Activated CD8-positive, alpha-beta memory T cell treated with anti-CD3 and anti-CD28 coated beads for 48 hours (primary cell): ENCODE results near the gene CDC14A.
A peak's percentile ranks its signal among the peaks of the same experiment; 100 is the strongest.
"Not testable (repeated sequence)": the region's sequence is repeated elsewhere in the genome, so short reads cannot be mapped to it uniquely, and the experiment has no call there.

ENCODE experiments used
- DNase-seq, 3 experiments: peaks; one replicate each; pipeline ENCODE4 v3.0.0-alpha.2; 2020; ENCODE audit warnings: low read depth in 2 of 3, low spot score in 2 of 3

CDC14A gene

DNA sequence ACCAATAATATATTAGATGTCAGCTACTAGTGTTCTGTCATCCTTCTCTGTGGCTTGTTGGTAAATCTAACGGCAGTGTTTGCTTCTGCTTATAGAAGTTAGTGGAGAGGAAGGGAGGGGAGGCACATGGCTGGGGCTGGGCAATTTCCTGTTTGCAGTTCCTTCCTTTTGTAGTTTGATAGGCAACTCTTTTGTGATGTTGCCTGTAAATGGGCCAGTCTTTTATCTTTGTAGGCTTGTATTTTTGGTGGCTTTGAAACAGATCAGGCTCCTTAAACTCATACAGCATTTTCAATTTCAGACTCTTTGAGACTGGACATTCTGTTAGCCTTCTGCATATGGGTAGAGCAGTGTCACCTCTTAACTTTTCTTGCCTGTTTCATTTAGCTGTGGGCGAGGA is 48.1 kb downstream of the CDC14A start:
- DNase-seq: no peak

DNA sequence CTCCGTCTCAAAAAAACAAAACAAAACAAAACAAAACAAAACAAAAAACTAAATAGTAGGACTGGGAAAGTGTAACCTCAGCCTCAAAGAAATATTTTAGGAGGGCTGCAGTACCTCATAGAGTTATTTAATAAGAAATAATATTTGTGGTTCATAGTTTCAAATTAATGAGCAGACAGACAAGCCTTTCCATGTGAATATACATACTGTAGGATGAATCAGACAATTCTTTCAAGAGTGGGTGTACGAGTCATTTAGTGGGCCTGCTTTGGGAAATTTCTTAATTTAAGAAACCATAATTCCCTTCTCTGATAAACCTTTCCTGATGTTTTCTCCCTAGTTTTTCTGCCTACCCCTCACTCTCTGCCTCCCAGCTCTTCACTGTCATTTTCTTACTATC is 52.5 kb downstream of the CDC14A start:
- DNase-seq: no peak

DNA sequence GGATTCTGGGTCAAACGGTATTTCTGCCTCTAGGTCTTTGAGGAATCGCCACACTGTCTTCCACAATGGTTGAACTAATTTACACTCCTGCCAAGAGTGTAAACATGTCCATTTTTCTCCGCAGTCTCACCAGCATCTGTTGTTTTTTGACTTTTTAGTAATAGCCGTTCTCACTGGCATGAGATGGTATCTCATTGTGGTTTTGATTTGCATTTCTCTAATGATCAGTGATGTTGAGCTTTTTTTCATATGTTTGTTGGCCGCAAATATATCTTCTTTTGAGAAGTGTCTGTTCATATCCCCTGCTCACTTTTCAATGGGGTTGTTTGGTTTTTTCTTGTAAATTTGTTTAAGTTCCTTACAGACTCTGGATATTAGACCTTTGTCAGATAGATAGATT is 53.6 kb downstream of the CDC14A start:
- DNase-seq: not testable (repeated sequence)

DNA sequence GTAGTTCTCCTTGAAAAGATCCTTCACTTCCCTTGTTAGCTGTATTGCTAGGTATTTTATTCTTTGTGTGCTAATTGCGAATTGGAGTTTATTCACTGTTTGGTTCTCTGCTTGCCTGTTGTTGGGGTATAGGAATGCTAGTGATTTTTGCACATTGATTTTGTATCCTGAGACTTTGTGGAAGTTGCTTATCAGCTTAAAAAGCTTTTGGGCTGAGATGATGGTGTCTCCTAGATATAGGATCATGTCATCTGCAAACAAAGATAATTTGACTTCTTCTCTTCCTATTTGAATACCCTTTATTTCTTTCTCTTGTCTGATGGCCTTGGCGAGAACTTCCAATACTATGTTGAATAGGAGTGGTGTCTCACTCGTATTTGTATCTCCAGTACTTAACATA is 55.1 kb downstream of the CDC14A start:
- not testable (repeated sequence) for DNase-seq

DNA sequence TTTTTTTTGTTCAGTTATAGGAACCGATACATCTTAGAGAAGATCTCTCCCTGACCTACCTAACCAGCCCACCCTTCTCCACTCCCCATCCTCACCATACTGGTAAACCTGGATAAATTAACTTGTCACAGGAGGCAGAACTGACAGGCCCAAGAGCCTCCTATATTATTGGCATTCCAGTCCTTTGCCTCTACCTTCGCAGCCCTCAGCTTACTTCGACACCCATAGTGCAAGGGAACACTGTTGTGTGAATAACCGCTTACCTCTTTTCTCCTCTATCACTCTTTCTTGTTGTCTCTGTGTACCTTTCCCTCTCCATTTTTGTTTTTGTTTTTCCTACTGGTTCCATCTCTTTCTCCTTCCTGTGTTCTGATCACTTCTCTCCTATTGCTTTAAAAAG is 58.7 kb downstream of the CDC14A start:
- no peak for DNase-seq

DNA sequence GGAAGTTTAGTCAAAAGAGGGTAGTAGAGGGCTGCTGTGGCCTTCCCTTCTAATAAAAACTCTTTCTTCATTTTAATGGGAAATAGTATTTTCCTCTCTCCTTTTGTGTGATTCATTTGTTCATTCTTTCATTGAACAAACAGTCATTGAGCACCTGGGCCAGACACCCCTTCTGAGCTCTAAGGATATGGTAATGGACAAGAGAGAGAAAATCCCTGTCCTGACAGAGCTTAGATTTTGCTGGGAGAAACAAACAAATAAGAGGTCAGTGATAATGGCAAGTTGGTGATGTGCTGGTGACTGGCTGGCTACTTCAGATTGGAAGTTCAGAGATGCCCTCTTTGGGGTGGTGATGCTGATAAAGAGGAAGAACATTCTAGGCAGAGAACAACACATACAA is 59.3 kb downstream of the CDC14A start:
- no peak for DNase-seq

DNA sequence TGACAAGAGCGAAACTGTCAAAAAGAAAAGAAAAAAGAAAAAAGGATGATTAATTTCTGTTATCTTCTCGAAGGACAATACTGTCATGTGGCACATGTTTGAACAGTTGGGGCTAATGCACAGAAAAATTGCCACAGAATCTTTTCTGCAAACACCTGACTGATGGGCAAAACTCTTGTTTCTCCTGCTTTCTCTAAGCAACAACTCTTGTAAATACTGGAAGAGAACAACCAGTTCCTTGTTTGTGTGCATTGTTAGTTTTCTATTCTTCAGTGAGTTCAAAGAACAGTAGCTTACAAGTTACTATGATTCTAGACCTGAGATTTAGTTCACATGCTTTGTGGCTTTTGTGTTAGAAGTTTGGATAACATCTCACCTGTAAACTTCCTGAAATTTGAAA is 60.7 kb downstream of the CDC14A start:
- no peak for DNase-seq

DNA sequence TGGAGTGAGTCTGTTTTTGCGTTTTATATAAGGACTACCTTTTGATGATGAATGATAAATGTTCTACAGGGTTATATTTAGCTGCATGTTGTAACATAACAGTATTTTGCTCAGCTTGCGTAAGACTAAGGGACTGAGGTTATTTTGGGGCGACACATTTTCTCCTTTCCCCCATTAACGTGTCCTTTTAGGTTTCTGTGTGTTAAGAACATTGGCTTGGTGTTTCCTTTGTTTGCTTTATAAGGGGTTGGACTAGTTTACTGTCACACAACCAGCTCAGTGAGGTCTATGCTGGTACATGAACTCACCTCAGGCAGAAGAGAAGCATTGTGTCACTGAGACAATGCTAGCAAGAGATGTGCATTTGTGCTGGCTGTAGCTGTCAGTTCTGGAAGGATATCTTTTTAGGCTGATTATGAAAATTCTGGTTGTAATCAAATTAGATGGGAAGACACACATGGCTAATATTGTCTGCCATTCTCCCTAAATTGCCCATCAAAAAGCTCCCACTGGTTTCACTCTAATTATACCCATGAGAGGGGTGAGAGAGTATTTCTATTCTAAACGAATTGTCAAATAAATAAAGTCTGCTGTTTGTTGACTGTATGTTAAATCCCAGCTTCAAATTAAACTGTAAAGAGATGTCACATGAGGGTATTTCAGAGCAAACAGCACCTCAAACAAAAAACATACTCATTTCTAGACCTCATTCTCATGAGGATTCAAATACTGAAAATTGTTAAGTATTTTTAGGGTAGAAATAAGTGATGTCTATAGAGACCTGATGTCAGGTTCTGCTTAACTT is 62.6 kb downstream of the CDC14A start:
- no peak for DNase-seq

DNA sequence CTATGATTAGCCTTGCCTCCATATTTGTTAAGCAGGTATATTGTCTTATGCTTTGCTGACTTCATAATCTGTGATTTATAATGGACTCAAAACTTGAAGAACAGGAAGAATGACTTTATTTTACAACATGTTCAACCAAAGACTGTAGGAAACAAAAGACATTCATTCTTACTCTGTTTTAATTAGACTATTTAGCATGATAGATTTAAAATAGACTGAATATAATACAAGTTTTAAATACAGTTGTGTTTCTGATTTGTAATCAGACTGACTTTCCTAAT is 63.1 kb downstream of the CDC14A start:
- DNase-seq: no peak

DNA sequence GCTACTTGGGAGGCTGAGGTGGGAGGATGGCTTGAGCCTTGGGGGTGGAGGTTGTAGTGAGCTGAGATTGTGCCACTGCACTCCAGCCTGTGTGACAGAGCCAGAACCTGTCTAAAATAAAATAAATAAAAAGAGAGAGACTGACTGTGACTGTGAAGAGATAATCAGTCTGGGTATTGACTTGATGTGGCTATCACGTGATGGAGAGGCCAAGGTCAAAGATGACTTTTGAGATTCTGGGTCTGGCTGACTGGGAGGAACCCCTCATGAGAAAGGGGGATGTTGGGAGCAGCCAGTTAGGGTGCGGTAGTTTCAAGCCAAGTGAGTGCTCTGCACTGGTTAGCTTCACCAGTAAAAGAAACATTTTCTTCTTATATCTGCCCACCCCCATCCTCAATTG is 66.8 kb downstream of the CDC14A start:
- no peak for DNase-seq

DNA sequence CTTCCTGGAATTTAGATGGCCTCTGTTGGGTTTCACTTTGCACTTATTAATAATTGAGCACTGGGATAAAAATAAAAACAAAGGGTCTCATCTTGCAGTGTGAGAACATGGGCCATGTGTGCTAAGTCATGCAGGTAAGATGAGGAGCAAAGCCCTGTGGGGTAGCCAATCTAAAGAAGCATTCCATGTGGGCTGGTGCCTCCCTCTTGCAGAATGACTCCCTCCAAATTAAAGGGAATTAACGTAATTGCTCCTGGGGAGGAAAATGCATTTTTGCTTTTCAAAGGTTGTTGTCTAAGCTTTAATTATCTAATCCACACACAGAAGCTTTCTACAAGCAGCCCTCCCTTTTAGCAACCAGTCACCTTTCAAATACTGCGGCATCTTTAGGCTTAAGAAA is 69.8 kb downstream of the CDC14A start:
- no peak for DNase-seq

DNA sequence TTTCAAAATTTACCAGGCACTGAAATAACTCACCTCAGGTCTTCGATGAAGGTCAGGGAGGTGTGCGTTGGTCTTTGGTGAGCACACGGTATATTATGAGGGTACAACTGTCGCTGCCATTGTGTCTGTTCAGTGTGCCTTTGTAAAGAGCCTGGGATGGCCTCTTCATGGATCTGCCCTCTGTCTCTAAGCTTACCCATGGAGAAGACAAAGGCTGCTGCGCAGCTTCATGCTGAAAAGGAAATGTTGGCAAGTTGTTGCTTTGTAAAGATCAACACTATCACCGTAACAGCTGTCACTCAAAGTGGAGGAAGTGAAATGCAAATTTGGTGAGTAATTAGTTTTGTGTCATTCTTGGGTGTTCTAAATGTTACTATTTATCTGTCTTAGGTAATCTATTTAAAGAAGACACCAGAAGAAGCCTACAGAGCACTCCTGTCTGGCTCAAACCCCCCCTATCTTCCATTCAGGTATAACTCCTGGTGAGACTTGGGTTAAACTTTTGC is 71.6 kb downstream of the CDC14A start:
- DNase-seq: no peak

DNA sequence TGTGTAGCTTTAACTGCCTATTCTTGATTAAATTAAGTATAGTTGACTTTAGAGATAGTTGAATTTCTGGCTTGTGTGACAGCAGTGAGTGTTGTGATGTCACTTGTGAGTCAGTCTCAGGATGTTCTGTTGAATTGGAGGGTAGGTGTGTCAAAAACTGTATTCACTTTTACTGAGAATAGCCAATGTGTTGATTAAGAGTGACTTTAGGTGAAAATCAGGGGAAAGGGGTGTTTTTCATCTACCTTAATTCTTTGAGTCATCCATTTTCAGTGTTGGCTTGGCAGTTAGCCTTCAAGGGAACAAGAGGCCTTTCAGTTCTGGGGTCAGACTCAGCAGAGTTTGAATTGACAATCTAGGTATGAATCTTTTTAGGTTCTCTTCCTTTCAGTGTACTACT is 75.9 kb downstream of the CDC14A start:
- no peak for DNase-seq

DNA sequence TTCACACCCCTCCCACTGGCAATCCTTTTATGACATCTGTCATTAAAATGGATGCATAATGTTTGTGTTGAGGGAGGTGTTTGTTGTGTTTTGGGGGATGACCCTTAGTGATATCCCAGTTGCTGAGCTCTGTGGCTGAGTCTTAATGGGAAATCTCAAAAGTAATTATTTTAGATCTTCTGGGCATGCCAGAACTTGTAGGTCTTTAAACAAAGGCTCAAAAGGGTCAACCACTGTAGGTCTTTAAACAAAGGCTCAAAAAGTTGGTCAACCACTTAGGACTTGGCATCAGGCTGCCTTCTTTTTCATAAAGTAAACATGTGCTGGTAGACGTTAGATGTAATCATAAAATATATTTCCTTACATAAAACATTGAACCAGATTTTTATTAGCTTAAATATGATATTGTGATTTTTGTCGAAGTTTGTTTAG is 78.0 kb downstream of the CDC14A start:
- no peak for DNase-seq

DNA sequence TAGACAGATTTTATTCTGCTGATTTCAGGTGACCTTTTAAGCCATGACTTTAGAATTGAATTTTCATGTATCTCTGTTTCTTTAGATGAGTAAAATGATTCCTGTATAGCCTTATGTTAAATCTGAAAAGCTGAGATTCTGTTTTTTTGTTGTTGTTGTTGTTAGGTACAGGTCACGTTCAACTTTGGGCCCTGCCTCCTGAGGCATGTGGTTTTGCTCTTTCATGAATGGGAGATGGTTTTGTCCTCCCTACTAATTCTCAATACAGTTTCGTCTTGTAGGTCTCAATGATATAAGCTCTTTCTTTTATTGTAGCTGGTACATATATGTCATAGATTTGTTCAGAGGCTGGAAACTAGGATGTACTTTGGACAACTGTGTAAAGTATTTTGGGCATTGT is 79.6 kb downstream of the CDC14A start:
- DNase-seq: no peak

DNA sequence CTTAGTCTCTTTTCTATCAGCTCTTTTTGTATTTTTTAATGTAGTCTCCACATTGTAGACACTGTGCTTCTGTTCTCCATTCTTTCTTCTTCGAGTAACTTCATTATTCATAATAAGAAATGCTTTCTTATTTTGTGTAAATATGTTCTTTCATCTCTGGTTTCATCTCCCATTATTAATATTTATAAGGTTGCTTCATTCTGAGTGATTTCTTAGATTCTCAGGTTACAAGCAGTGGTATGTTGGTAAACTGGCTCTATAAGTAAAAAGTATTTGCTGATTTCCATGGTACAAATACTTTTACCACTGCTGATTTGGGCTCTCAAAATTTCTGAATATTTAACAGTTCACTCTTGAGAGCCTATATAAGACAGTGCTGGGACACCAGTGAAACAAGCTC is 81.3 kb downstream of the CDC14A start:
- DNase-seq: no peak

DNA sequence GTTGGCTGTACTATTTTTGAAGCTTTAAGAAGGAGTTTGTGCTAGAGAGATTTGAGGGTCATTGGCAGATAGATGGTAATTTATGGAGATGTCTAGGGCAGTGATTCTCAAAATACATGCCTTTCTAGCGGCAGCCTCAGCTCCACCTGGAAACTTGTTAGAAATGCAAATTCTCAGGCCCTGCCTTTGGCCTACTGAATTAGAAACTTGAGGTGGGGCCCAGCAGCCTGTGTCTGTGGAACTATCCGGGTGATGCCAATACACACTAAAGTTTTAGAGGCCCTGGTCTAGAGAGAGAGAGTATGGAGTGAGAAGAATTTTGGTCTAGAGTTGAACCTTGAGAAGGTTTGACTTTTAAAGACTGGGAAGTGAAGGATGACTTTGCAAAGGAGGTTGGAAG is 82.5 kb downstream of the CDC14A start:
- DNase-seq: no peak

DNA sequence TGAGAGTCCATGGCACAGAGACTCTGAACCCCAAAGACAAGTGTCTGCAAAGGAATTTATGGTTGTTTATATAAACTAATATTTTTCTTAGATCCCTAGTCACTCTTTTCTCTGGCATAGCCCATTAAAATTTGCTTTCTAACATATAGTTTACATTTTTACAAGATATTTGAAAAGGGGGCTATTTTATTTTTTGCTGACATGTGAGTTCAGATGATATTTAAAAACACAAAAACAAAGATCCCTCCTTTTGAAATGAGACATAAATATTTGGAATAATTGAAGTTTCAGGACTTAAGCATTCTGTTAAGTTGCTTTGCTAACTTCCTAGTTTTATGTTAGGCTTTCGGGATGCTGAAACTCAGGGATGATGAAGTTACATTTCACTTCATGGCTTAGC is 86.1 kb downstream of the CDC14A start:
- DNase-seq: no peak

DNA sequence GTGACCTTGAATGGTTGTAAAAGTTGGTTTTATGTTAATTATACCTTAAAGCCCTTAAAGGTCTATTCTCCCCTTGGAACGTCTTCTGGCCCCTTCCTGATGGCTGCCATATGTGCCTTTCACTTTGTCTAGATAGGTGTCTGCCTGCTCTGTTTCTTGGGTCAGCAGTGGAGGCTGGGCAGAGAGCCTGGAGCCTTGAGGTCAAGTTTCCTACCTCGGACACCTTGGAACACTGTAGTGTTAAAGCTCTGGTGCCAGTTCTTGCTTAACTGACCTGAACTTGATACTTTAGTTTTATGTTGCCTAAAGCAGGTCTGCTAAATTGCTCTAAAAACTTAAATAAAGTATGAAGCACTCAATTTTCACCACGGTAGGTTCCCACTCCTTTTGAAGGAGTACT is 86.5 kb downstream of the CDC14A start:
- no peak for DNase-seq

DNA sequence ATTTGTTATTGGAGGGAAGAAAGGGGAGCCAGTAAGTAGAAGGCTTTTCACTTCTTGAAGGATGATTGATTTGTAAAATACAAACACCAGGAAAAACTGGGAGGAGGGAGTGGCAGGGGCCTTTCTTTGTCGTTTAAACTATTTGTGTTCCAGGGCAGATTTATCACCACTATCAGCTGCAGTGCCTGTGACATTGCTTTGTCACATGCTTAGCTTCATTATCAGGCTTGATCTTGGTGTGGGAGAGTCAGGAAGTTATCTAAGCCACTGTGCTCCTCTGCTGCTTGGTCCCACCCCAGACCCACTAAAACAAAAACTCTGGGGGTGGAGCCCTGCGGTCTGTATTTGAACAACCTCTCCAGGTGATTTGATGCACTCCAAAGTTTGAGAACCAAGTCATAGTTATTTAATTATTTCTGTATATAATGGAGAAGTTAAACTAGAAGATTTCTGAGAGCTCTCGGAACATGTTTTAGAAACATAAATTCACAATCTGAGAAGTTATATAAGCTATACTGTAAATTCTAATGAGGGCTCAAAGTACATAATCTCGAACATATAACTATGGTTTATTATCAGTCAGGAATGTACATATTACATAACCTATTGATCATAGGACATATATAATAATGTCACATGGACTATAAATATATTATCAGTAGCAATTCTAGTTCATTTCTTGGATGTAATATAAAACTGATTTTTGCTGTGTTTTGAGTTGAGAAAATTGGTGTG is 87.9 kb downstream of the CDC14A start:
- DNase-seq: peak in 2 of 3 experiments; percentile 33 to 39

DNA sequence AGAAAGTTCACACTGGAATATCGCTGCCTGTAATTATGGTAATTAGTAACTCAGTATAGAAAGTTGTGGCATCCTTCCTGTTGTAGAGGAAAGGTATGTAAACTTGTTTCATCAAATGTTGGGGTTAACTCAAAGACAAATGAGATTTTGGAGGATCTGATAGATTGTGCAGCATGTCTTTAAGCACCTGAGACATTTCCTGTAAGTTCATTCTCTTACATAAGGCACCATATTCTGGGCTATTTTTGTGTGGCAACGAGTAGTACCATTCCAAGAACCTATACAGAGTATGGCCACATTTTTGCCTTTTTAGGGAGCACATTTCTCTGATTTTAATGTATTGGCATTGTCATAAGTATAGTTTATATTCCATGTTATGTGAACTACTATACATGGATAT is 88.8 kb downstream of the CDC14A start:
- no peak for DNase-seq

DNA sequence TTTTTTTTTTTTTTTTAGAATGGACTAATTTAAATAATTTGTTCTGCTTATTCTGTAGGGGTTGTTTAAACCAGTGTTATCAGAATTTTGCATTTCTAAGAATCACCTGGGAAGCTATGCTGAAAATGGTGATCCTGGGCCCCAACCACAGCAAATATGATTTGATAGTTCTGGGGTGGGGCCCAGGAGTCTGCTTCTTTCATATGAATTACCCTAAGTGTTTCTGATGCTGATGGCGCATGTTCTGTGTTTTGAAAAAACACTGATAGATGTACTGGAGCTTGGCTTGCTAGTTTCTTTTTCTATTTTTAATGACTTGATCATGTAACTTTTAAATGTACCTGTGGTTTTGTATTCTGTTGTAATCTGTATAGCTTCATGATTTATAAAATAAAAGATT is 89.3 kb downstream of the CDC14A start:
- no peak for DNase-seq
